22Rv1 (cell line): Measurements from ENCODE around the gene DBNDD2.

Source experiments
- ZFX ChIP-seq: fragments of 450-650 bp; IDR thresholded peaks from 2 replicates; pipeline ENCODE4 v1.6.1; 2017; ENCODE audit warnings: antibody characterized with exemption, borderline replicate concordance
- TF ChIP-seq, protein P1 (sequence below): fragments of 450-650 bp; IDR thresholded peaks from 2 replicates; pipeline ENCODE4 v1.5.1; 2017; ENCODE audit warnings: mild to moderate bottlenecking

DNA sequence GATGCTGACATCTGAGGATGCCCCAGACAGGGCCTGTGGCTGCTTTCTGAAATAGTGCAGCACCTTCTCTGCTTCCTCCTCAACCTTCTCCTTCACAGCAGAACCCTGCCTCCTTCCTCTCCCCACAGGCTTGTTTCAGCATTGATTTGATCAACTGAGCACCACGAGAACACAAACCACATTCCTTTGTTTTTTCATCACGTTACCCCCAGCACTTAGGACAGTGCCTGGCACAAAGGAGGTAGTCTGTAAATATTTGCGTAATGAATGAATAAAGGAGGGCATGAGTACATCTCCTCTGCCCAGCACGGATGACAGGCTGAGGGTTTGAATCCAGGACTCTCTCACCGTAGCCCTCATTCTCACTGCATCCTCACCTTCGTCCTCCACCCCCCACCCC lies 40.2 kb downstream of the DBNDD2 start:
- TF ChIP-seq, protein P1, sequence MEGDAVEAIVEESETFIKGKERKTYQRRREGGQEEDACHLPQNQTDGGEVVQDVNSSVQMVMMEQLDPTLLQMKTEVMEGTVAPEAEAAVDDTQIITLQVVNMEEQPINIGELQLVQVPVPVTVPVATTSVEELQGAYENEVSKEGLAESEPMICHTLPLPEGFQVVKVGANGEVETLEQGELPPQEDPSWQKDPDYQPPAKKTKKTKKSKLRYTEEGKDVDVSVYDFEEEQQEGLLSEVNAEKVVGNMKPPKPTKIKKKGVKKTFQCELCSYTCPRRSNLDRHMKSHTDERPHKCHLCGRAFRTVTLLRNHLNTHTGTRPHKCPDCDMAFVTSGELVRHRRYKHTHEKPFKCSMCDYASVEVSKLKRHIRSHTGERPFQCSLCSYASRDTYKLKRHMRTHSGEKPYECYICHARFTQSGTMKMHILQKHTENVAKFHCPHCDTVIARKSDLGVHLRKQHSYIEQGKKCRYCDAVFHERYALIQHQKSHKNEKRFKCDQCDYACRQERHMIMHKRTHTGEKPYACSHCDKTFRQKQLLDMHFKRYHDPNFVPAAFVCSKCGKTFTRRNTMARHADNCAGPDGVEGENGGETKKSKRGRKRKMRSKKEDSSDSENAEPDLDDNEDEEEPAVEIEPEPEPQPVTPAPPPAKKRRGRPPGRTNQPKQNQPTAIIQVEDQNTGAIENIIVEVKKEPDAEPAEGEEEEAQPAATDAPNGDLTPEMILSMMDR = no peak
- no peak for TF ChIP-seq ZFX
